ENCODE measurements around the gene GPR141.
A peak's percentile ranks its signal among the peaks of the same experiment; 100 is the strongest.
"Not testable (repeated sequence)": the region's sequence is repeated elsewhere in the genome, so short reads cannot be mapped to it uniquely, and the experiment has no call there.

GPR141 gene

DNA sequence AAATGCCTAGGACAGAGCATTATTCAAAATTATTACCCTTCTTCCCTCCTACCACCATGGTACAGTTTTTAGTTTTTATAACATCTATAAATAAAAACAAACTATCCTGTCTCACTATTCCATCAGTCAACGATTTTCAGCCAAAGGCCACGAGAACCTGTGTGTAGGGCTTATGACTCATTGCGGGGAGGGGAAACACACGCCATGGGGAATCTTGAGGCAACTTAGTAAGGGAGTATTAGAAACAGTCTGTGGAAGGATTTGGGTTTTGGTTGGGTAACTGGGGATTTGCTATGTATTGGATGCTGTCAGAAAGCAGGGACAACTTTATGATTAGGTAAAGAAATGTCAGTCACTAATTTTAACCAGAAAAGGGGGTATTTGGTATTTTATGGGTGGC is 14.7 kb downstream of the GPR141 start:
- no peak for DNase-seq (ENCODE audit: low spot score in 2 of 2)
- ATAC-seq (replicated peaks; ENCODE audit: extremely low read depth, poor library complexity, severe bottlenecking), result no peak
- H3K4me1 Mint-ChIP-seq, result peaks cover 24% of the 10 kb centered on the region
- H3K27ac Mint-ChIP-seq (ENCODE audit: low read depth), result peak overlapping the region; percentile 16
- H3K9me3 Mint-ChIP-seq, result peaks cover 5% of the 10 kb centered on the region
- H3K4me3 Mint-ChIP-seq, result no peak overlapping the region
- peaks cover 3% of the 10 kb centered on the region for H3K36me3 Mint-ChIP-seq (ENCODE audit: insufficient read depth)
- peaks cover 25% of the 10 kb centered on the region for H3K27me3 Mint-ChIP-seq

DNA sequence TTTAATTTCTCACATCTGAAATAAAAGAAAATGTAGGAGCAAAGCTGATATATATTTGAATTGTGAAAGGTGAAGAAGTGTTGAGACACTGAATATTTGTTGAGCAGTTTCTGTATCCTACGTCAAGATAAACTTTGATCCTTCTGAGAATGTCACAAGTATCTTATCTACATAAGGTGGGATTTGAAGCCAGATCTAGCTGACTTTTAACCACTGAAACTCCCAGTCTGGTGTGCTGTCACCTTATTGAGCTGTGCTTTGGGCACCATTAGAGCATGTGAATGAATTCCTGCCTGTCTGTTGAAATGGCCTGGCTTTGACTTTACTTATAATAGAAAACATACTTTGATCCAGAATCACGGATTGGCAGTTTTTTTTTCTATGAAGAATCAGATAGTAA is 15.2 kb downstream of the GPR141 start:
- no peak for DNase-seq (ENCODE audit: low spot score in 2 of 2)
- no peak for ATAC-seq (replicated peaks; ENCODE audit: extremely low read depth, poor library complexity, severe bottlenecking)
- no peak overlapping the region for H3K27ac Mint-ChIP-seq (ENCODE audit: low read depth)
- H3K36me3 Mint-ChIP-seq (ENCODE audit: insufficient read depth), result peaks cover 3% of the 10 kb centered on the region
- H3K4me3 Mint-ChIP-seq, result no peak overlapping the region
- H3K4me1 Mint-ChIP-seq, result peaks cover 26% of the 10 kb centered on the region
- H3K9me3 Mint-ChIP-seq, result peaks cover 5% of the 10 kb centered on the region
- peaks cover 24% of the 10 kb centered on the region for H3K27me3 Mint-ChIP-seq

DNA sequence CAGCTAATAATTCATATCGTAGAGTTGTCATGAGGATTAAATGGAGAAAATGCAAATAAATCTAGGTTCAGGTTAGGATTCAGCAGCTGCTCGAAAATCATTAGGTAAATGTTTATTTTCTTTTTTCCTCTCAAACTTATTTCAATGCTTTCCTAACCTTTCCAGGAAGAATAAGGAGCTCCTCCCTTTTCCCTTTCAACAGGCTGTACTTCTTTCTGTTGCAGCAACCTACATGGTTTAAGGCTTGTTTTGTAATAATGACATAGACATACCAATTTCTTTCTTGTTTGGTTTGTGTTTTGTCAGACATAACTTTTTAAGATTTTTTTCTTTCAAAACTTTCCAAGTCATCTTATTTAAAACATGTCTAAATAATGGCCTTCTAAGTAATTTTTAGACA is 18.2 kb downstream of the GPR141 start:
- no peak for DNase-seq (ENCODE audit: low spot score in 2 of 2)
- H3K9me3 Mint-ChIP-seq, result no peaks in the 10 kb centered on the region
- peaks cover 12% of the 10 kb centered on the region for H3K4me1 Mint-ChIP-seq

DNA sequence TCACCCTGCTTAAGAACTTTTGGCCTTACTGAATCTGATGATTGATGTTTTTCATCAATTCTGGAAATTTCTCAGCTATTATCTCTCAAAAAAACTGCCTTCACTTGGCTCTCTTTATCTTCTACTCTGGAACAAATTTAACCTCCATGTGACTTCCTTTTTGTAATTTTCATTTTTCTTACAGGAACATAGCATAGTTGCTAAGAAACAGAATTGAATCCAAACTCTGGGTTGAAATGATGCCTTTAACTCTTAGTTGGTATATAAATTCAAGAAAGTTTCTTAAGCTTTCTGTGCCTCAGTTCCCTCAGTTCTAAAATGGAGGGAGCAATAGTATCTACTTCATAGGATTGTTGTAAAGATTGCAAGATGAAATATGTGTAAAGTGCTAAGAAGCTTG is 19.8 kb downstream of the GPR141 start:
- Mint-ChIP-seq H3K4me3 (no peak overlapping the region), H3K36me3 (ENCODE audit: insufficient read depth) (peaks cover 3% of the 10 kb centered on the region), H3K4me1 (peaks cover 12% of the 10 kb centered on the region), H3K27ac (ENCODE audit: low read depth) (no peak overlapping the region), H3K27me3 (peaks cover 8% of the 10 kb centered on the region), H3K9me3 (no peaks in the 10 kb centered on the region)
- DNase-seq (ENCODE audit: low spot score in 2 of 2) (no peak), ATAC-seq (replicated peaks; ENCODE audit: extremely low read depth, poor library complexity, severe bottlenecking) (no peak)

More for the DNA sequence above, 18.2 kb downstream of the GPR141 start:
- Mint-ChIP-seq H3K4me3 (no peak overlapping the region), H3K27ac (ENCODE audit: low read depth) (peak overlapping the region; percentile 68), H3K36me3 (ENCODE audit: insufficient read depth) (peaks cover 2% of the 10 kb centered on the region), H3K27me3 (peaks cover 15% of the 10 kb centered on the region)
- no peak for ATAC-seq (replicated peaks; ENCODE audit: extremely low read depth, poor library complexity, severe bottlenecking)

DNA sequence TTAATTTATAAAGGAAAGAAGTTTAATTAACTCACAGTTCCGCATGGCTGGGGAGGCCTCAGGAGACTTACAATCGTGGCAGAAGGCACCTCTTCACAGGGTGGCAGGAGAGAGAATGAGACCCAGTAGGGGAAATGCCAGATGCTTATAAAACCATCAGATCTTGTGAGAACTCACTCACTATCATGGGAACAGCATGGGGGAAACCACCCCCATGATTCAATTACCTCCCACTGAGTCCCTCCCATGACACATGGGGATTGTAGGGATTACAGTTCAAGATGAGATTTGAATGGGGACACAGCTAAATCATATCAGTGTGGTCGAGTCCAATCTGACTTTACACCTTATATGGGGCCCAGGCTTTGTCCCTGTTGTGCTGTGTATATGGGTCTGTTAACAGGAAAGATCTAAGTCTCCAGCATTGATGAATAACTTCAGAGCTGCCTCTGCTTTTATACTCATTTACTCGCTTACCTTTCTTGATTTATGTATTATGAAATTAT is 20.8 kb downstream of the GPR141 start:
- not testable (repeated sequence) for H3K27ac Mint-ChIP-seq (ENCODE audit: low read depth); DNase-seq (ENCODE audit: low spot score in 2 of 2); H3K4me3 Mint-ChIP-seq; ATAC-seq (replicated peaks; ENCODE audit: extremely low read depth, poor library complexity, severe bottlenecking); H3K36me3 Mint-ChIP-seq (ENCODE audit: insufficient read depth); H3K9me3 Mint-ChIP-seq; H3K27me3 Mint-ChIP-seq
- H3K4me1 Mint-ChIP-seq, result peaks cover 12% of the 10 kb centered on the region

DNA sequence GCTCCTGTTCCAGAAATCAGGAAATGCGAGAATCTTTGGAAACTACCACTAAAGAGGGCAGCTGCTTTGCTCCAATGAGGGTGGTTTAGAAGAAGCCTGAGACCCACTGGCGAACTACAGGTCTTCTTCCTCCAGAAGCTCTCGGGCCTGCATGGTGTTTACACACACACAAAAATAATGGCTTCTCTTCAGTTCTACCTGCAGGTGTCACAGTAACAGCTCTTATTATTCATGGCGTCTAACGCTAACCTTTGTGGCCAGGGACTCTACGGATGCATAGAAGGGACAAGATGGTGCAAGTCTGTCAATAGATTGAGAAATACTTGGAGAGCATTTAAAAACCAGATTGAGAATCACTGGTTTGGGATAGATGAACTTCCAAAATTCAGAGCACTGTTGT is 22.4 kb downstream of the GPR141 start:
- DNase-seq (ENCODE audit: low spot score in 2 of 2), result no peak
- ATAC-seq (replicated peaks; ENCODE audit: extremely low read depth, poor library complexity, severe bottlenecking), result no peak
- Mint-ChIP-seq H3K27me3 (peaks cover 8% of the 10 kb centered on the region), H3K4me3 (no peak overlapping the region), H3K27ac (ENCODE audit: low read depth) (no peak overlapping the region), H3K36me3 (ENCODE audit: insufficient read depth) (peaks cover 1% of the 10 kb centered on the region), H3K9me3 (no peaks in the 10 kb centered on the region), H3K4me1 (peaks cover 12% of the 10 kb centered on the region)

DNA sequence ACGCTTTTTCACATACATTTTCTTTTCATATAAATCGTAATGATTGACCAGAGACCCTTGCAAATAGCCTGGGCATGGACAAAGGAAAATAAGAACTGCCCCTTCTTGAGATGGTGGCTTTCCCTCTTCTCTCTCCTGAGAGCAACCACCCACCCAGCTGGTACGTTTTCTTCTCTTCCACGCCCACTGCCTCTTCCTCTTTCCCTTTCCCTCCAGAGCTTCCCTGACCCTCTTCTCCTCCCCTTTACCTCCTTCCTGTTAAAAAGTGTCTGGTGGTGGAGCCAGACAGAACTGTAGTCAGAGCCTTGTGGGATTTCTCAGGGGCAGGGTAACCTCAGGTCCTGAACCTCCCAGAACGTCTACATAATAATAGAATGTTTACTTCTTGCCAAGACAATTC is 23.2 kb downstream of the GPR141 start:
- H3K27ac Mint-ChIP-seq (ENCODE audit: low read depth), result no peak overlapping the region
- H3K27me3 Mint-ChIP-seq, result peaks cover 8% of the 10 kb centered on the region
- DNase-seq (ENCODE audit: low spot score in 2 of 2) (no peak), ATAC-seq (replicated peaks; ENCODE audit: extremely low read depth, poor library complexity, severe bottlenecking) (no peak)
- H3K4me1 Mint-ChIP-seq, result peaks cover 12% of the 10 kb centered on the region
- H3K4me3 Mint-ChIP-seq, result no peak overlapping the region
- H3K9me3 Mint-ChIP-seq, result no peaks in the 10 kb centered on the region
- peaks cover 1% of the 10 kb centered on the region for H3K36me3 Mint-ChIP-seq (ENCODE audit: insufficient read depth)

DNA sequence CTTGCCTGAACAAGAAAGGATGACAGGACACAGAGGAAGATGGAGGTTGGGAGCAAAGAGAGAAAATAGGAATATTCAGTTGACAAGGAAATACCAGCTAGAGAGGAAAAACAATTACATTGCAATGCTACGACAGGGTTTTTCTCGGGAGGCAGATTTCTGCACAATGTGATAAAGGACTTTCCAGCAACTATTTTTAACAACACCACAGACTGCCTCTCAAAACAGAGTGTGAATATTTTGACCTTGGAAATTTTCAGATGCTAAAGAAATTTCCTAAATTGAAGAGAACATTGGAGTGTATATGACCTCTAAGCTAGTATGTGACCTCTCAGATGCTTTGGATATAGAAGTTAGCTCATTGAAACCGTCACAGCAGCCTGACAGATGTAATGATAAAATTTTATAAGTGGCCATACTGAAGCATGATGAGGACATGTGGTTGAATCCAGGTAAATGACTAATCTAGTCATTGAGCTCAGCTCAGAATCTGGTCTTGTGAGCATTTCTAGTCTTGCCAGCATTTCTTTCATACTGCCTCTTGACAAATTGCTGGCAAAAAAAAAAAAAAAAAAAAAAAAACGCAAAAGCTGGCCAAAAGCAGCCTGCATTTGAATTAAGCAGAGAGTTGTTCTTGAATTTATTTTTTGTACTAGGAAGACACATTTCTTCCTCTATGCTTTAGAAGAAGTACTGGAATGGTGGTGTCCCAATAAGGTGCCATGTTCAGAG is 24.4 kb downstream of the GPR141 start:
- peaks cover 8% of the 10 kb centered on the region for H3K27me3 Mint-ChIP-seq
- no peak for ATAC-seq (replicated peaks; ENCODE audit: extremely low read depth, poor library complexity, severe bottlenecking)
- H3K27ac Mint-ChIP-seq (ENCODE audit: low read depth), result no peak overlapping the region
- DNase-seq (ENCODE audit: low spot score in 2 of 2), result no peak
- no peaks in the 10 kb centered on the region for H3K9me3 Mint-ChIP-seq
- no peak overlapping the region for H3K4me3 Mint-ChIP-seq
- peaks cover 7% of the 10 kb centered on the region for H3K4me1 Mint-ChIP-seq
- H3K36me3 Mint-ChIP-seq (ENCODE audit: insufficient read depth), result peaks cover 1% of the 10 kb centered on the region

DNA sequence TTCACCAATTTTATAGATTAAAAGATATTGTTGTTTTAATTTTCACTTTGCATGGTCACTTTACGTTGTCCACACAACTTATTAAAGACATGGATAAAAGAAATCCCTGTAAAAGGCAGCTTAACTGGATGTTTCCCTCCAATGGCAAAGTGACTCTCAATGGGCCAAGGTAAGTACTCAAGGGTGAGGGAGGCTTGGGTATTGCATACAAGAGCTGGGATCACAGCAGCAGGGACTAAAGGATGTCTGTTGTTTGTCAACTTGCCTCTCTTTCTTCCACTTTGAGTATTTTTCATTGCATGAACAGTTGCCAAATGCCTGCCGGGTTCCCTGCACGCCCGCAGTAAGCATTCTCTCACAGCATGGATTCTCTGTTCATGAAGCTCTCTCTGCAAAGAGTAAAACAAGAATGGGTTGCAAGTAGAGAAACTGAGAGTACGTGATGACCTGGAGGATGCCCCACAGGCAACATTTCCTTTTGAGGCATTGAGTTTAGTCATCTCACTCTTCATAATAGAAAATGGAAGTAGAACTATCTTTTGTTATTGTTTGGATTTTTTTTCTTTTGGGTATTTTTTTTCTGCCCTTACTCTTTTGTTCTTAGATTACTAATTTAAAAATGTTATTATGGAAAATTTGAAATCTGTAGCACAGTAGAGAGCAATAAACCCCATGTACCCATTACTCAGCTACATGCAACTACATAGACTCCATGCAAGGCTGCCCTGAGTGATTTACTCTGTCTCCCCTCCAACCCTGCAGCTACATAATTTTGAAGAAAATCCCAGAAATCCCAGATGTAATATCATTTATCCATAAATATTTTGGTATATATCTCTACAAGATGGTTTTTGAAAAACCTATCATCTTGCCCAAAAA is 26.3 kb downstream of the GPR141 start:
- no peak overlapping the region for H3K4me3 Mint-ChIP-seq
- no peak for ATAC-seq (replicated peaks; ENCODE audit: extremely low read depth, poor library complexity, severe bottlenecking)
- H3K27ac Mint-ChIP-seq (ENCODE audit: low read depth), result no peak overlapping the region
- H3K27me3 Mint-ChIP-seq, result peaks cover 8% of the 10 kb centered on the region
- H3K9me3 Mint-ChIP-seq, result no peaks in the 10 kb centered on the region
- H3K36me3 Mint-ChIP-seq (ENCODE audit: insufficient read depth), result peaks cover 1% of the 10 kb centered on the region
- H3K4me1 Mint-ChIP-seq, result no peaks in the 10 kb centered on the region
- no peak for DNase-seq (ENCODE audit: low spot score in 2 of 2)

DNA sequence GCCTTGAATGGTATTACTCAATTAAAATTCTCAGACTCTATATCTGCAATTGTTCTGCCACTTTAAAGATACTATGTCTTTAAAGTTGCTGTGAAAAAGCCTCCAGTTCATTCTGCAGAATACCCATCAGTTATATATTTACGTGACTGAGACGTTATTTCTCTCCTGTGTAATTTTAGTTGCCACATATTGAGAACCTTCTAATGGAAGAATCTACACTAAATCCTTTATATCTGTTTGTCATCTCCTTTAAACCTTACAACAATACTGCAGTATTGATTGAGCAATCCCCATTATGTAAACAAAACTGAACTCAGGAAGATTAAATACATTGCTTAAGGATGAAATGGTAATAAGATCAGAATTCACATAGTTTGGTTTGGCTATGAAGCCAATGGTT is 30.0 kb downstream of the GPR141 start:
- ATAC-seq (replicated peaks; ENCODE audit: extremely low read depth, poor library complexity, severe bottlenecking), result no peak
- no peak overlapping the region for H3K27ac Mint-ChIP-seq (ENCODE audit: low read depth)
- H3K9me3 Mint-ChIP-seq, result no peaks in the 10 kb centered on the region
- H3K36me3 Mint-ChIP-seq (ENCODE audit: insufficient read depth), result no peaks in the 10 kb centered on the region
- DNase-seq (ENCODE audit: low spot score in 2 of 2), result no peak
- no peak overlapping the region for H3K4me3 Mint-ChIP-seq
- H3K27me3 Mint-ChIP-seq, result no peaks in the 10 kb centered on the region
- H3K4me1 Mint-ChIP-seq, result no peaks in the 10 kb centered on the region

DNA sequence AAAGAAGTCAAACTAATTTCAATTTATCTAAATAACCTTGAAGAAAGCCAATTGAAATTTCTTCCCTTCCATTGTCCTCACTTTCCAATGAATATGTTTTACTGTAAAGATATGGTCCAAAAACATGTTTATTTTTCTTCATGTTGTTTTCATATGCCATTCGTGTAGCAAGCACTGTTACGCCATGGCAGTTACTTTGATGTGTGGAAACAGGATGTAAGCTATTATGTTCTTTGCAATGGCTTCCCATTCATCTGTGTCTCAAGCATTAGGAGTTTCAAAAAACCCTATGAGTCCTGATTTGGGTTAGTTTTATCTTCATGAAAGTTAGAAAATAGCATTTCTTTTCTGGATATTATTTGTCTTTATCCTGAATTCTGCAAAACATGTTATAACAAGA is 31.0 kb downstream of the GPR141 start:
- ATAC-seq (replicated peaks; ENCODE audit: extremely low read depth, poor library complexity, severe bottlenecking), result no peak

DNA sequence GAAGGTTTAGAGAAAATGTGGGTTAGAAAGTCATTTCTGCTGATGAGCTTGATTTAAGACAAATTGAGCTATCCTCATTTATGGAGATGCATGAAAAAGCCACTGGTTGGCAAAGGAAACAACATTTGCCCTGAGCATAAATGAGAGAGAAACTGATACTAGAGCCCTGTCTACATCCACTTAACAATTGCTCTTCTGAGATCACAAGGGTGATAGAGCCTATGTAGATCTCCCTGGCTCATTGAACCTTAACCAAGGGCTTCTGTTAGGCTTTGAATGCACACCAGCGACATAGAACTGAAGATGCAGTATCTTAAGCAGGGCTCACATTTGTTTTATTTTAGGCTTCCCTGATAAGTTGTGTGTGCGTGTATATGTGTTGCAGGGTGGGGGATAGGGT is 35.0 kb downstream of the GPR141 start:
- no peak for DNase-seq (ENCODE audit: low spot score in 2 of 2)
- Mint-ChIP-seq H3K9me3 (no peaks in the 10 kb centered on the region), H3K27ac (ENCODE audit: low read depth) (no peak overlapping the region), H3K36me3 (ENCODE audit: insufficient read depth) (peaks cover 2% of the 10 kb centered on the region), H3K4me3 (no peak overlapping the region), H3K4me1 (no peaks in the 10 kb centered on the region), H3K27me3 (no peaks in the 10 kb centered on the region)
- ATAC-seq (replicated peaks; ENCODE audit: extremely low read depth, poor library complexity, severe bottlenecking), result no peak

More for the DNA sequence above, 31.0 kb downstream of the GPR141 start:
- Mint-ChIP-seq H3K27me3 (no peaks in the 10 kb centered on the region), H3K4me1 (no peaks in the 10 kb centered on the region), H3K4me3 (no peak overlapping the region), H3K27ac (ENCODE audit: low read depth) (no peak overlapping the region), H3K36me3 (ENCODE audit: insufficient read depth) (no peaks in the 10 kb centered on the region), H3K9me3 (no peaks in the 10 kb centered on the region)
- DNase-seq (ENCODE audit: low spot score in 2 of 2), result no peak

DNA sequence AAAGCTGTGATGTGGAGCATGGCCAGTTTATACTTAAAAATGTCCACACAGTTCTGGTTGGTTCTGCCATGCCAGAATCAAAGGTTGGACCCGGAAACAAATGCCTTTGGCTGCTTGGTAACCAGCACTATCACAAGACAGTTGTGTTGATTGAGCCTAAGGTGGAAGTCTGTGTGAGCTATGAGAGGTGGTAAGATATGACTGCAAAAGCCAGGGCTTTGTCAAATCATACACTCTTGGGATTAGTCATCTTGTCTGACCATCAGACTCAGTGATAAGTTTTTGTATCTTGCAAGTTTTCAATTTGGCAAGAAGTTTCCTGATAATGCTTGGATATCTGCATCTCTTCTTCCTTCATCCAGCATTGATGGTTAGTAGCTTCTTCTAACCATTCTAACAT is 35.5 kb downstream of the GPR141 start:
- ATAC-seq (replicated peaks; ENCODE audit: extremely low read depth, poor library complexity, severe bottlenecking) (no peak), DNase-seq (ENCODE audit: low spot score in 2 of 2) (no peak)
- Mint-ChIP-seq H3K36me3 (ENCODE audit: insufficient read depth) (peaks cover 2% of the 10 kb centered on the region), H3K4me3 (no peak overlapping the region), H3K4me1 (no peaks in the 10 kb centered on the region), H3K27ac (ENCODE audit: low read depth) (no peak overlapping the region), H3K9me3 (no peaks in the 10 kb centered on the region), H3K27me3 (no peaks in the 10 kb centered on the region)
